Parathyroid adenoma (tissue), 2 donors: Measurements from ENCODE around the gene FAM156A.
"Not testable (repeated sequence)": the region's sequence is repeated elsewhere in the genome, so short reads cannot be mapped to it uniquely, and the experiment has no call there.

Experiments used
- H2AFZ ChIP-seq: fragments of 300-600 bp; sonication (generic); one replicate; pipeline ENCODE4 v1.7.0; 2017; ENCODE audit warnings: antibody characterized with exemption, mild to moderate bottlenecking
- H3K27ac ChIP-seq: fragments of 300-600 bp; sonication (generic); one replicate; pipeline ENCODE4 v1.7.0; 2017
- H3K27me3 ChIP-seq: fragments of 300-600 bp; sonication (generic); one replicate; pipeline ENCODE4 v1.7.0; 2017; ENCODE audit warnings: low read length; ENCODE audit not compliant: control insufficient read depth, insufficient read depth
- H3K36me3 ChIP-seq: fragments of 300-600 bp; sonication (generic); one replicate; pipeline ENCODE4 v1.7.0; 2017; ENCODE audit warnings: low read length; ENCODE audit not compliant: control insufficient read depth, insufficient read depth
- H3K4me1 ChIP-seq: fragments of 300-600 bp; sonication (generic); one replicate; pipeline ENCODE4 v1.7.0; 2017; ENCODE audit warnings: control low read depth
- H3K4me2 ChIP-seq: fragments of 300-600 bp; sonication (generic); one replicate; pipeline ENCODE4 v1.7.0; 2017; ENCODE audit warnings: low read length
- H3K4me3 ChIP-seq: fragments of 300-600 bp; sonication (generic); one replicate; pipeline ENCODE4 v1.7.0; 2017; ENCODE audit warnings: low read depth, low read length
- H3K79me2 ChIP-seq: fragments of 300-600 bp; sonication (generic); one replicate; pipeline ENCODE4 v1.7.0; 2017; ENCODE audit warnings: control low read depth
- H3K9ac ChIP-seq: fragments of 300-600 bp; sonication (generic); one replicate; pipeline ENCODE4 v1.7.0; 2017; ENCODE audit warnings: mild to moderate bottlenecking
- H3K9me3 ChIP-seq: fragments of 300-600 bp; sonication (generic); one replicate; pipeline ENCODE4 v1.7.0; 2017; ENCODE audit warnings: low read length; ENCODE audit not compliant: control insufficient read depth
- donor health status: primary hyperparathyroidism.

The FAM156A gene

DNA sequence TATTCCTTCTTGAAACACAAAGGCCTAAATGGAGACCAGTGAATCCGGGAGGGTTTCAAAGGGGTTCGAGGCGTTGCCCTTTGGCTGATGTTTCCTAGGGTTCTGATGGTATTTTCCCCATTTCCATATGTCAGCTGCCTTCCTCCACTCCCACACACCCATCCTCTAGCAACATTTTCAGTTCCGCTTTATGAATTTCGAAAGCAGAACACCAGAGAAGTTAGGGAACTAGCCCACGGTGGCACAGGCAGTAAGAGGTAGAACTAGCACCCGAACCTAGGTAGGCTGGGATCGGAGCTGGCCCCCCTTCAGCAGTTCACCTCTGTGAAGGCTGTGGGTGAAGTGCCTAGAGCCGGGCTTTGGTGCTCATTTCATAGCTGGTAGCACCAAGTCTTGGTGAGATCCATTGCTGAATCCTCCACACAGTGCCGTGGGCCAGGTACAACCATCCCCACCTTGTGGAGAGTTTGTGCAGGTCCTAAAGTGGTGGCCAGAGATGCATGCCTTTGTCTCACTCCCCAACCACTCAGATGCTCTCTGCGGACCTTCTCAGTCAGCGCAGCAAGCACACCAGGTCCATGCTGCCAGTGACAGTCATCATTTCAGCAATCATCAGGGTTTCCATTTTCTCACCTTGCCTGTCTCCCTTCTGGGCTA is 48.9 kb downstream of the FAM156A start:
- not testable (repeated sequence) for H3K9ac ChIP-seq, H3K27ac ChIP-seq, H3K36me3 ChIP-seq, H3K4me1 ChIP-seq, H3K4me2 ChIP-seq, H3K27me3 ChIP-seq, H3K4me3 ChIP-seq, H3K79me2 ChIP-seq, H2AFZ ChIP-seq, H3K9me3 ChIP-seq

DNA sequence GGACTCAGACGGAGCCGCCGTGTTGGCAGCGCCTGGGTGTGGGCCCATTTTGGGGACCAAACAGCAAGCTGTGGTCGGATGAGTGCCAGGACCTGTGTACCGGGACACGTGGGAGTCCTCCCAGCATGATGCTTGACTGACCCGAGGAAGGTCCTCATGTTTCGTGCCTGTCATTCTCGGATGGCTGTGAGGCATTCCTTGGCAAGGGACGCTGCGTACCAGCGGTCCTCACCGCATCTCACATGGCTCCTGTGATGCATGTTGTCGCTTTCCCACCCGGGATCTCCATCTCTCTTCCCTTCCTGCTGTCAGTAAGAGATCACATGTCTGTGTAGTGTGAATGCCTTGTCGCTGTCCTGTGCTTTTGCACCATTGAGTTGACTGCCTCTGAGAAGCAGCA is 50.4 kb downstream of the FAM156A start:
- H3K36me3 ChIP-seq, H3K4me1 ChIP-seq, H2AFZ ChIP-seq, H3K27ac ChIP-seq, H3K9me3 ChIP-seq, H3K4me3 ChIP-seq, H3K79me2 ChIP-seq, H3K4me2 ChIP-seq, H3K9ac ChIP-seq, H3K27me3 ChIP-seq: not testable (repeated sequence)

DNA sequence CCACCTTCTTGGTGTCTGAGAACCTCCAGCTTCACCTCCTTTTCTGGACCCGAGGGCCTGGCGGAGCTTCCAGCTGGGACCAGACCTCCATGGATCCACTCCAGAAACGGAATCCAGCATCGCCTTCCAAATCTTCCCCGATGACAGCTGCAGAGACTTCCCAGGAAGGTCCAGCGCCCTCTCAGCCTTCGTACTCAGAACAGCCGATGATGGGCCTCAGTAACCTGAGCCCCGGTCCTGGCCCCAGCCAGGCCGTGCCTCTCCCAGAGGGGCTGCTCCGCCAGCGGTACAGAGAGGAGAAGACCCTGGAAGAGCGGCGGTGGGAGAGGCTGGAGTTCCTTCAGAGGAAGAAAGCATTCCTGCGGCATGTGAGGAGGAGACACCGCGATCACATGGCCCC is 51.2 kb downstream of the FAM156A start:
- not testable (repeated sequence) for H3K27ac ChIP-seq, H3K36me3 ChIP-seq, H2AFZ ChIP-seq, H3K4me3 ChIP-seq, H3K27me3 ChIP-seq, H3K9ac ChIP-seq, H3K9me3 ChIP-seq, H3K4me1 ChIP-seq, H3K4me2 ChIP-seq, H3K79me2 ChIP-seq

DNA sequence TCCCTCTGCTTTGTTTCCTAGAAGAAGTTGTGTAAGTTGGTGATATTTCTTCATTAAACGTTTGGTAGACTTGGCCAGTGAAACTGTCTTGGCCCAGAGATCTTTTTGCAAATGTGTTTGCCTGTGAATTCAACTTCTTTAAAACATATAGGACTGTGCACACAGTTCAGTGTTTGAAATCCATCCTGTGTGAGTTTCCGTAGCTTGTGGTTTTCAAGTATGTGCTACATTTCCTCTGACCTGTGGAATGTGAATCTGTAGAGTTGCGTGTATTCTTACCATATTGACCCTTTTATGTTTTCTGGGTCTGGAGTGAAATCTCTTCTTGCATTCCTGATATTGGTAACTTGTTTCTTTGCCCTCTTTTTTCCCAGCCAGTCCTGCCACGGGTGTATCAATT is 52.2 kb downstream of the FAM156A start:
- H3K9me3 ChIP-seq, H3K4me3 ChIP-seq, H3K4me1 ChIP-seq, H3K36me3 ChIP-seq, H2AFZ ChIP-seq, H3K4me2 ChIP-seq, H3K27me3 ChIP-seq, H3K79me2 ChIP-seq, H3K9ac ChIP-seq, H3K27ac ChIP-seq: not testable (repeated sequence)

DNA sequence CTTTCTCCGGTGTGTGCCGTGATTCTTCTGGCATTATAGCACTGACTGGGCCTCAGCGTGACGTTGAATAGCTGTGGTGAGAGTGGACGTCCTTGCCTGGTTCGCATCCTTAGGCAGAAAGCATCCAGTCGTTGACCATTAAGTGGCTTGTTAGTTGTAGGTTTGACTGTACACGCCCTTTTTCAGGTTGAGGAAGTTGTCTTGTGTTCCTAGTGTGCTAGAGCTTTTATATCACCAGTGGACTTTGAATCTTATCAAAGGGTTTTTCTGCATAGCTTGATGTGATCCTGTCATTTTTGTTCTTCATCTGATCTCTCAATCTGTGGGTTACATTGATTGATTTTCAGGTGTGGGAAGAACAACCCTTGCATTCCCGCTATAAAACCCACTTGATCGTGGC is 52.8 kb downstream of the FAM156A start:
- H3K79me2 ChIP-seq: not testable (repeated sequence)

More for the DNA sequence above, 52.8 kb downstream of the FAM156A start:
- H3K27ac ChIP-seq, H2AFZ ChIP-seq, H3K4me3 ChIP-seq, H3K27me3 ChIP-seq, H3K36me3 ChIP-seq, H3K4me1 ChIP-seq, H3K4me2 ChIP-seq, H3K9ac ChIP-seq, H3K9me3 ChIP-seq: not testable (repeated sequence)
